Mucosa of gallbladder (tissue), 1 donor: ENCODE results near the gene ZSWIM3. TPM values are rescaled to one million over a fixed set of nuclear protein-coding genes. Genes with fewer than 3 reads are reported as not detected.
"Not testable (repeated sequence)": the region's sequence is repeated elsewhere in the genome, so short reads cannot be mapped to it uniquely, and the experiment has no call there.

Experiments
- DNase-seq: peaks from one replicate; pipeline ENCODE4 v3.0.0-alpha.2; 2020; ENCODE audit warnings: low spot score
- total RNA-seq: library from RNA; stranded (reverse); gene quantifications from one replicate; pipeline ENCODE4 v1.2.1, GENCODE V29; 2021
- donor health status: DM: no; HTN: no; CAD: no.

Gene ZSWIM3
- 4.7 TPM for total RNA-seq

DNA sequence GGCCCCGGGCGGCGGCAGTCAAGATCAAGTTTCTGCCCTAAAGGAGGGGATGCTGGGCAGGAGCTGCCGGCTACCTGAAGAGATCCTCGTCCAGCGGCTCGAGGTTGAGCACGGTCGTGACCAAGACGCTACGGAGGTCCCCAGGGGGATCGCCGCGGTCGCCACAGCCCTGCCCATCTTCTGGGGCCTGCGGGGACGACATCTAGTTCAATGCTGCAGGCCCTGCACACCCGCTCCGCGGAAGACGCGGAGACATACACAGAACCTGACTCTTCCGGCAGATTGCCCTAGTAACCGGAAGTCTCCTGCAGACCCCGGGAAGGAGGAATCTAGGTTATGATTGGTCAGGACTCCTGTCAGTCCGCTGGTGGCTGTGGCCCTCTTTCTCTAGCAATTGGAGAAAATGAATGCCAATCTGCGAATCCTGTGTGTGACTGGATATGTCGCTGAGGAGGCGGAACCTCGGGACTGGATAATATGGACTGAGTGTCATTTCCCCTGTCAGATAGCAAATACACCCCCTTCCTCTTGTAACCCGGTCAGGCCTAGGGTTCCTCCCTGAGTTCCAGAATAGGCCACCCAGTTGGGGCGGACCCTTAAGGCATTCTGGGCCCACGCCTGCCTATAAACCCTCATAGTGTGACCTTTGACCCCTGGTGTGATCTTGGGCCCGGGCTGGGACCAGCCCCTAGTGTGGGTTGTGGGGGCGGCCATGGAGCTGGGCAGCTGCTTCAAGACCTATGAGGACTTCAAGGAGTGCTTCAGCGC is at the start of gene ZSWIM3, which contains the start of gene ACOT8:
TSS of gene ZSWIM3 (plus strand) at position 501 of the 768 bp plus-strand sequence. CDS start at position 713, 212 bp downstream.
TSS of gene ACOT8 (minus strand) at position 279 of the 768 bp plus-strand sequence. CDS start at position 202, 77 bp downstream.
- peak; percentile 100 for DNase-seq

DNA sequence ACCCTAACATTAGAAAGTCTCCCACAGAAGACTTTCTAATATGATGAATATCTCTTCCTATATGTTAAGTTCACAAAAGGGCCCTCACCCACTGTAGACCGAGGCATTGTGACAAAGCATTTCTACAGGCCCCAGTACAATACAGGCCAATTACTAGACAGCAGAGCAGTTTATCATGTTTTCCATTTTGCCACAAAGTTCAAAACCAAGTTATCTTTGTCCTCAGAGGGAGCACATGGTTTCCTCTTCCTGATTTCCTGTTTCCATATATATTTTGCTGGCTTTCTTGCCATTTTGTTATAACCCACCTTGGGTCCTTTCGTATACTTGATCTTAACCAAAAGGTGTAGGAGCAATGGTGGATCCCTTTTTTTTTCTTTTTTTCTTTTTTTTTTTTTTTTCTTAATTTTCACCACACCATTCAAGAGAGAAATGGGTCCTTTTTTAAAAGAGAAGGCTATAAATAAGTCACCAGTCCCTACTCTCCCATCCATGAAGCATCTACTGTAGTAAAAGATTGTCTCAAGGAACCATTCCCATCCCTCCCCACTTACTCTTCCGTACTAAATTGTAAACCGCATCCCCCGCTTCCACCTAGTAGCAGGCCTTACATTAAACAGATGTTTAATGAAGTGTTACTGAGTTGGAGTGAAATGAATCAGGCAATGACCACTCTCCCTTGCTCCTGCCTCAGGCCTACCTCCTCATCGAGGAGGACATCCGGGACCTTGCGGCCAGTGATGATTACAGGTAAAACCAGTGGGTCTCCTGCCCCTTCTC is 47.0 kb upstream of the ZSWIM3 start:
- no peak for DNase-seq

DNA sequence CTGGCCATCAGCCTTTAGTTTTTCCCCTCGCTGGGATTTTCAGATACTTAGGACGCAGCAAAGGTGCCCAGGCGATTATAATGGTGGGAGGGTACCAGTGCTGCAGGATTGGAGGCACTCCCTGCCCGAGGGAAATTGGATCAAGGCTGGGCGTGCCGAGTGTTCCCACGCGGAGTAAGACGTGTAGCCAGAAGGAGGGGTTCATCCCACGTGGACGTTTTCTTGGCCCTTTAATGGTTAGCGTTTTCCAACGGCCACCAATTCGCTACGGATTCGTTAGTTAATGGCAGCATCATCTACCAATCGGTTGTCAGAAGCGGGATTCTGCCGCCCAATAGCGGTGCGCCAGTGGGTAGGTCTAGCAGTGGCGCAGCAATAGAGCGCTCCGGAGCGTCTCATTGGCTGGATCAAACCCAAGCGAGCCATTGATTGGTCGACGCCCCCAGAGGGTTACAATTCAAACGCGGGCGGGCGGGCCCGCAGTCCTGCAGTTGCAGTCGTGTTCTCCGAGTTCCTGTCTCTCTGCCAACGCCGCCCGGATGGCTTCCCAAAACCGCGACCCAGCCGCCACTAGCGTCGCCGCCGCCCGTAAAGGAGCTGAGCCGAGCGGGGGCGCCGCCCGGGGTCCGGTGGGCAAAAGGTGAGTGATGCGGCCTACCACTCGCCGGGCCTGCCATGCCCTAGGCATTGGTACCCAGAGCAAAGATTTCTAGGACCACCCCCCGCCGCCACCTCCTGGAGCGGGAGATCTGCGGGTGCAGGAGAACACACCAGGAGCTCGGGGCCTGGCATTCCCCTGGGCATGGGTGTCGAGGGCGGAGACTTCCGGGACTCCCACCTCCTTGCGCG is 45.0 kb upstream of the ZSWIM3 start, which contains the start of gene UBE2C:
TSS of gene UBE2C (plus strand) at position 488 of the 849 bp plus-strand sequence. CDS start at position 540, 52 bp downstream.
- DNase-seq: peak; percentile 99

DNA sequence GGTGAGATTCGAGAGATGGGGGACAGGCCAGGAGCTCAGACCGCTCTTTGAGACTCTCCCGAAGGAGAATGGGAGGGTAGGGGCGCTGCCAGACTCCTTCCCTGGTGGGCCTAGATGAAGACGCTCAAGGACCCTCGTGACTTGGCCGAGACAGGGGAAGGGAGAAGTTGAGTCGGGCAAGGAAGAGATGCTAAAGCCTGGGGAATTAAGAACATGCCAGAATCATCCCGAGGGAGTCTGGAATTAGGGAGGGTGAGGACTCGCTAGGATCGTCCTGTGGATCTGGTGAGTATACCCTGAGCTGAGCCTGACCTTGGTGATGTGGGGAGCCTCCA is 44.4 kb upstream of the ZSWIM3 start:
- DNase-seq: no peak

DNA sequence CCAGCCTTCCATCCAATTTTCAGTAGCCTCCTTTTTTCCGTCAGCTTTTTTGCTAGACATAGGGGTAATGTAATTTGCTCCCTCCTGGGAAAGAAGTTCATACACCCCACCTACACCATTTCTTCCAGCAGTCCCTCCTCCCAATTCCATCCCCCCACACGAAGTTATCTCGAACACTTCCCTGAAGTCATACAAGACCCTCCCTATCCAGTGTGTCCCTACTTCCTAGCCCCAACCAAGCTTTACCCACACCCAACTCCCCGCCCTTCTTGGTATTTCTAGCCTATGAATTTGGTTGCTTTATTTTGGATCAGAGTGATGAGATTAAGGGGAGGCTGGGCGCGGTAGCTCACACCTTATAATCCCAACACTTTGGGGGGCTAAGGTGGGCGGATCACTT is 43.9 kb upstream of the ZSWIM3 start:
- no peak for DNase-seq

DNA sequence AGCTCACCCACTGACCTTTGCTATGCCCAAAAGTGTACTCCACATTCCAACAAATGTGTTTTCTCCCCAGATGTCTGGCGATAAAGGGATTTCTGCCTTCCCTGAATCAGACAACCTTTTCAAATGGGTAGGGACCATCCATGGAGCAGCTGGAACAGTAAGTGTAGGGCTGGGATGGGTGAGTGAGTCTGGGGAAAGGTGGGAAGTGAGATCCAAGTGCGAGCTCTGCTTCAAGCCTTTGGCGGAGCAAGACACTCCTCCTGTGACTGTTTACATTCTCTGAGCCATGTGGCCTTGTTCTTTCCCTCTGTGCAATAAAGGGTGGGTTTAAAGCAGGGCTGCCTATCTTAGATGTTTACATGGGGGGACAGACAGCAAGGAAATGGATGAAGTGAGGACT is 43.1 kb upstream of the ZSWIM3 start:
- no peak for DNase-seq

DNA sequence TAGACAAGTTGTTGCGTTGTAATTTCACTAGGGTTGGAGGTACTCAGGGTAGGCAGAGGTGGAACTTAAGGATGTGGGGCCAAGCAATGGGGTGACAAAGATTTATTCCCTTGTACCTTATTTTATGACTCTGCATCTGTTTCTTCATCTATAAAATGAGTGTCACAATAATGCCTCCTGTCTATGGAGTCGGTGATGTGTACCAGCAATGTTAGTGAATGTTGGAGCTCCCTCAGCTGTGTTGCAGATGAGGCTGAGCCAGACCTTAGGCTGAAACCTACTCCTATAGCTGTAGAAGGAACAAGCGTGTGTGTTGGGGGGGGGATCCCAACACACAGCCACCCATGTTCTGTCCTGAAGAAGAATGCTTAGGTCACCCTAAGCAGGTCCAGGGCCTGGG is 40.5 kb upstream of the ZSWIM3 start:
- no peak for DNase-seq

DNA sequence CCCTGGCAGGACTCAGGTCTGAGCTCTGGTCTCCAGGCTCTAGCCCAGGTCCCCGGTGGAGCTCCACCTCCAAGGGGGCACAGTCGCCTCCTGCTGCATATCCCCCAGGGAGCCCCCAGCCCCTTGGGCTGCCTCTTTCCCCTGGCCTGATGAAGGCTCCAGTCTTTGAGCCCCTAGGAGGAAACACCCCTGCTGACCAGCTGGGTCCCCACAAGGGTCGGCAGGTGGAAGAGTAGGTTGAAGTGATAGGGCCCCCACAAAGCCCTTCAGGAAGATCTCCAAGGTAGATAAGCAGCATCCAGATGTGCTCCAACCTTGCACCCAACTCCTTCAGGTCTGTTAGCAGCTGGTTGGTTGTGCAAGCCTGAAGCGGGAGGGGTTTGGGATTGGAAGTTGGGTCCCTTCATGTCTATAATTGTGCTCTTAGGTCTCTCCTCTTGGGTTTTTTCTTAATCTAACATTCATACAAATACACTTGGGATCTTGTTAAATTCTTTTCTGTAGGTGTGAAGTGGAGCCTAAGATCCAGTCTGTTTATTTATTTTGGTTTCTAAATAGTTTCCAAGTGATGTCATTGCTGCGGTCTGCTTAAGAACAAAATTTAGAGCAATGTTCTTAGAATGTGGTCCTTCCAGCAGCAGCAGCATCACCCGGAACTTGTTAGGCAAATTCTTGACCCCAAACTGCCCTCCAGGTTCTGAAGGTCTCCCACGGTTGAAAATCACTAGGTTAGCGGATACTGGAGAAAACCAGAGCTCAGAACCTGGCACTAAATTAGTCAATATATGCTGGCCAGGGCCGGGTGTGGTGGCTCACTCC is 39.8 kb upstream of the ZSWIM3 start:
- no peak for DNase-seq

DNA sequence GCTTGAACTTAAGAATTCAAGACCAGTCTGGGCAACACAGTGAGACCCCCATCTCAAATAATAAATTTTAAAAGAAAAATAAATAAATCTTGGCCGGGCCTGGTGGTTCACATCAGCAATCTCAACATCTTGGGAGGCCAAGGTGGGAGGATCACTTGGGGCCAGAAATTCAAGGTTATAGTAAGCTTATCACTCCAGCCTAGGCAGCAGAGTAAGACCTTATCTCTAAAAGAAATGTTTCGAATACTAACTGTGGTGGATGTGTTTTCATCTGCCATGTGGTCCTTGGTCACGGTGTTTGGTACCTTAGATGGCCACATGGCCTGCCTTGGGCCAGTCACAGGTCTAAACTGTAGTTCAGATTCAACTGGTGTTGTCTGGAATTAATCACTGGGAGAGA is 39.2 kb upstream of the ZSWIM3 start:
- DNase-seq: no peak

DNA sequence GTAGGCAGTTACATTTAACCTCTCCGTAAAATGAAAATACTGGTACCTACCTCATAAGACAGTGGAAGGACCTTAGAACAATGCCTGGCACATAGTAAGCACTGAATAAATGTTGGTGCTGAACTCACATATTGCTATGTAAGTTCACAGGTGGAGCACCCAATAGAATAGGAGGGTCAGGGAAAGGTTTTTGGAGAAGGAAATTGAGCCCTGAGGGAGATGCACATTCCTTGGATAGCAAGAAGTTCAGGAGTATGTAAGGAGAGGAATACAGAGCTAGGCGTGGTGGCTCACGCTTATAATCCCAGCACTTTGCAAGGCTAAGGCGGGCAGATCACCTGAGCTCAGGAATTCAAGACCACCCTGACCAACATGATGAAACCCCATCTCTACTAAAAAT is 37.9 kb upstream of the ZSWIM3 start:
- DNase-seq: no peak

DNA sequence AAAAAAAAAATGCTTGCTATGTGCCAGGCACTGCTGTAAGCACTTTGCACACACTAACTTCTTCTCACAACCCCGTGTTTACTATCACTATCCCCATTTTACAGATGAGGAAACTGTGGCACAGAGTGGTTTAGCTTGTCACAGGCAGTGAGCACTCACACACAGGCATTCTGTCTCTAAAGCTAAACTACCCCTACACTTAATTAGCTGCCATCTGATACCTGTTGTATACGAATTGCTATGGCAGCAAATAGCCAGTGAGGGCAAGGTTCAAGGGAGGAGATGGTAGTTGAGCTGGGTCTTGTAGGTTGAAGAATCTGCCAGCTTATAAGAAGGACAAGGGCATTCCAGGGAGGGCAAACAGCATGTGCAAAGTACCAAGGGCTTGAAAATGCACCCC is 35.5 kb upstream of the ZSWIM3 start:
- no peak for DNase-seq

DNA sequence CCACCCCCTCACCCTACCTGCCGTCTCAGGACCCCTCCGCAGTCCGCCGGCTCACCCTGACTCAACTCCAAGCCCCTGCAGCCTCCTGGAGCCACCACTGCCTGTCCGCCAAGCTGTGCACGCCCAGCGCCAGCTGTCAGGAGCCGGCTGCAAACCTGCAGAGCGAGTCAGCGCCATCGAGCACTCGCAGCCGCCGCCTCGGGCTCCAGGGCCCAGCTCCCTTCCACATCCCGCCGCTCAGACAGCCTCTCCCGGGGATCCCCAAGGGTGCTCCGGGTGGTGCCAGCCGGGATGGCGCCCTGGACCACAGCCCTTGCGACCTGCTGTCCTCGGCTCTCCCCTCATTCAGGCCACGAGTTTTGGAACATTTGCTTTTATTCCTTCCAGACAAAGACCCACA is 34.6 kb upstream of the ZSWIM3 start:
- peak; percentile 32 for DNase-seq

DNA sequence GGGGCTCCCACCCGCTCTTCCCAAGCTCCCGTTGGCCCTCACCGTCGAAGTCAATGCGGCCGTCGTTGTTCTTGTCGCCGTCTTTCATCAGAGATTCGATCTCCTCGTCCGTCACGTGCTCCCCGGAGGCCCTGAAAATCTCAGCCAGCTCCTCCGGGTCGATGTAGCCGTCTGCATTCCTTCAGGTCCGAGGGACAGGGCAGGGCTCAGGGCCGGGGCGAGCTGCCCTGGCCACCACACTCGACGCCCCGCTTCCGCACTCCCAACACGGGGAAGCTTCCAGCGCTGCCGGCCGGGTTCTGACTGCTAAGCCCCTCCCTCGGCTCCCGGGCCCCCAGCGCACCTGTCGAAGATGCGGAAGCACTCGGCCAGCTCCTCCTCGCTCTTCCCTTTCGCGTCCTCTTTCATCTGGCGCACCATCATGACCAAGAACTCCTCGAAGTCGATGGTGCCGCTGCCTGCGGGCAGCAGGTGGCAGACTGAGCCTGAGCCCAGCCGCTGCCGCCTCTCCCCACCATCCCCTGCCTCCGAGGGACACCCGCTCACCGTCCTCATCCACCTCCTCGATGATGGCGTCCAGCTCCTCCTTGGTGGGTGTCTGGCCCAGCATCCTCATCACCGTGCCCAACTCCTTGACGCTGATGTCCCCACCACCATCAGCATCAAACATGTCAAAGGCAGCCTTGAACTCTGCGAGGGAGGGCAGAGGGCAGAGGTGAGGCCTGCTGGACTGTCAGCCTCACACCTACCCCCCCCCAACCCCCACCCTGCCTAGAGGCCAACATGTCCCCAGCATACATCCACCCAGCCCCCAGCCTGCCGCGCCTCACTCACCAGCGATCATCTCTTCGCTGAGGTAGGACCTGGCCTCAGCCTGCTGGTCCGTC is 33.2 kb upstream of the ZSWIM3 start:
- DNase-seq: peak; percentile 40

DNA sequence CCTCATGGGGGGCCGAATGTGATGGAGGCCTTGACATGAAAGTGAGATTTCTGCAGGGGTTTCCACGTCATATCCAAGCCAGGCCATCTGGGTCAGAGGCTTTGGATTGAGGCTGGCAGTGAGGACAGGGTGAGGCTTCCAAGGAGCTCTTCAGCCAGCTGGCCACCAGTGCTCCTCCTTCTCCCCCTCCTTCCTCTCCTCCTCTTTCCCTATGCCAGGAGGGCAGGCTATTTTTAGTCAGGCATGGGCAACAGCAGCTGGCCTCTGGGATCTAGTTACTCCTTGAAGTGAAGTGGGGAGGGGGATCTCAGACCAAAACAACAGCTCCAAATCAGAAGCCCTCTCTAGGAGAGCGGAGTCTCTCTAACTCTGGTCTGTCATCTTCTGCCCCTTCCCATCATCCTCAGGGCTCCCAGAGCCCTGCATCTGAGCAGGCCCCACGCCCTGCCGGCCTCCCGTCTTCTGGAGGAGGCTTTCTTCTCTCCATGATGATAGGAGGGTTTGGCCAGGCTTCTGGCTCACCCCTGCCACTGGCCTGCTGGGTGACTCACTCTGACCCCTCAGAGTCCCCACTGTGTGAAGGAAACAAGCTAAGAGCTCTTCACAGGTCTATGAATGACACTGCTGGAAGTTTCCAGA is 30.9 kb upstream of the ZSWIM3 start:
- peak; percentile 18 for DNase-seq

DNA sequence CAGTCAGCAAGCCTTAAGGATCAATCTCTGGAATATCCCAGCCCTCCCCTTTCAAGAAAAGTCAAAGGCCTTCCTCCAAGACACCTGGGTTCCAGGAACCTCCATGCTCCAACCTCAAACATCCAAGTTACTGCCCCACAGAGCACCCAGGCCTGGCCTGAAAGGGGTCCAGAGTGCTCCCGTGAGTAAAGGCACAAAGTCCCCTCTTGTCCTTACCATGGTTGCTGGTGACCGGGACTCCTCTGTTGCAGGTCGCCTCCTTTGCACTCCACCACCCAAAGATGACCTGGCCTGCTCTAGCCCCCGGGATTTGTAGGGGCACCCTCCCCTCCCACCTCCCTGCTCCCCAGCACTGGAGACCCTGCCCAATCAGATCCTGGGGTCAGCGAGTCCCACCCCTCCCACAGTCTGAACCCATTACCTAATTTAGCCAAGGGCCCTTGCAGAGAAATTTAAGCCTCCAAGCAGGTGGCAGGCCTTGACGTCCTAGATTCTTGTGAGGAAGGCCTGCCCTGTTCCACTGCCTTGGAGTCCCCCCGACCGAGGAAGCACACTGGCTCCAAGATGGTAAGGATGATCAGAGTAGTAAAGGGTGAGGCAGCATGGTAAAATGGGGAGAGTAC is 30.3 kb upstream of the ZSWIM3 start, which contains the start of gene TNNC2:
TSS of gene TNNC2 (minus strand) at position 283 of the 623 bp plus-strand sequence. CDS start at position 219, 64 bp downstream.
- no peak for DNase-seq

DNA sequence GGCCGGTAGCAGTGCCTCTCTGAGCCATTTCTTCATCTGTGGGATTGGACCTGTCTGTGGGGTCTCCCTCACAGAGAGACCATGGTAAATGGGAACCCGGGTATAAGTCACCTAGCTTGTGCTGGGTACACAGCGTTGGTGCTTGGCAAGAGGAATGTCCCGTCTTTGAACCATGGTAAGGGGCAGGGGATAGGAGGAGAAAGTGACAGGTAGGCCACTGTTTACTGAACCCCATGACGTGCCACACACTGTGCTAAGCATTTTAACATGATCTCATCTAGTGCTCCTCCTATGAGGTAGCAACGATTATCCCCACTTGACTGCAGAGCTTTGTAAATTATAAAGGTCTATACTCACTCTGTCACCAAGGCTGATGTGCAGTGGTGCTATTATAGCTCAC is 29.7 kb upstream of the ZSWIM3 start:
- no peak for DNase-seq

DNA sequence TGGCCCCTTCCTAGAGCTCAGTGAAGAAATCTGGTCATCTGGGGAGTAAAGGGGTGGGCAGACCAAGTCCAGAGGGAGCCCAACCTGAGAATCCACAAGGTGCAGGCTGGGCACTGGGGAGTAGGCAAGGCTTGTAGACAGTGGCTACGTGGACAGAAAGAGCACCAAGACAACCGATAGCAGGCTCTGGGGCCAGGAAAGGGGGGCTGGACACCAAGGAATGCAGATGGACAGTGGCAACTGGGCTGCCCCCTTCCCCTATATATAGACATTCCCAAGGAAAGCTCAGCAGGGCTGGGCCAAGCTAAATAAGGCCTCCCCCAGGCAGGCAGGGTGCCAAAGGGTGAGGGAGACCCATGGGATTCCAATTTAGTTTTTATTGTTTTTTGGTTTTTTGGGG is 28.8 kb upstream of the ZSWIM3 start:
- no peak for DNase-seq

DNA sequence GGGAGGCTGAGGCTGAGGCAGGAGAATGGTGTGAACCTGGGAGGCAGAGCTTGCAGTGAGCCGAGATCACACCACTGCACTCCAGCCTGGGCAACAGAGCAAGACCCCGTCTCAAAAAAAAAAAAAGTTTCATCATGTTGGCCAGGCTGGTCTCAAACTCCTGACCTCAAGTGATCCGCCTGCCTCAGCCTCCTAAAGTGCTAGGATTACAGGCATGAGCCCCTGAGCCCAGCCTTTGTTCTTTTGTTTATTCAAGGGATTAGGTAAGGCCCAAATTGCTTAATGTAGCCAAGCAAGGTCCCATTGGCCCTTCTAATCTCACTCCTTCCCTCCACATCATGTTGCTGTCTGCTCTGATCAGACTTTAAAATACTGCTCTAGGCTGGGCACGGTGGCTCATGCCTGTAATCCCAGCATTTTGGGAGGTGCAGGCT is 27.7 kb upstream of the ZSWIM3 start:
- not testable (repeated sequence) for DNase-seq

DNA sequence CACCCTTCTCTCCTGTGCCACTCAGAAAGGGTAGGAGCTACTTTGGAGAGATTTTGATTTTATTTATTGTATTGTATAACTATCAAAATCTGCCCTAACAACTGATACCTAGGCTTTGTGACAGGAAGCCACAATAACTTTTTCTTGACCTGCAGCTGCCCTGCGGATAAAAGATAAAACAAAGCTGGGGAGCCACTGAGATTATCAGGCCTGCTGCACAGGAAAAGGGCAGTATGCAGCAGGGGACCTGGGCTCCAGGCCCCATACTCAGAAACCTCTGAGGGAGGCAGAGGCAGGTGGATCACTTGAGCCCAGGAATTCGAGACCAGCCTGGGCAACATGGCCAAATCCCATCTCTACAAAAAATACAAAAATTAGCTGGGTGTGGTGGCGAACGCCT is 24.8 kb upstream of the ZSWIM3 start:
- DNase-seq: no peak
